Fibroblast of the aortic adventitia (primary cell): ENCODE measurements around the gene CNIH3. TPM values are rescaled to one million over a fixed set of nuclear protein-coding genes. Genes with fewer than 3 reads are reported as not detected.

ENCODE experiments used
- DNase-seq: peaks from one replicate; pipeline ENCODE4 v3.0.0-alpha.2; 2010; ENCODE audit warnings: low read depth
- H3K4me3 ChIP-seq: 2 replicates; pipeline ENCODE4 v1.5.1; 2011; ENCODE audit warnings: low read depth, mild to moderate bottlenecking, control low read depth, low read length, moderate library complexity
- CTCF ChIP-seq: IDR thresholded peaks from 2 replicates; pipeline ENCODE4 v1.5.1; 2011; ENCODE audit warnings: mild to moderate bottlenecking, low read length, control low read depth, inconsistent platforms; ENCODE audit not compliant: insufficient read depth
- total RNA-seq: library from RNA; depleted of rRNA; stranded (reverse); fragments of >200 nt; gene quantifications from 2 replicates; pipeline ENCODE4 v1.2.3, GENCODE V29; 2012; ENCODE audit warnings: low replicate concordance

Gene CNIH3
- total RNA-seq, 1 donor, result 31.5 TPM

GRCh38 chr1:224736619-224737352 lies 120.7 kb downstream of the CNIH3 start:
- DNase-seq, result peak; percentile 85
- H3K4me3 ChIP-seq, result no peak overlapping the region
- no peak for TF ChIP-seq CTCF

GRCh38 chr1:224737353-224737727 lies 121.2 kb downstream of the CNIH3 start:
- no peak overlapping the region for H3K4me3 ChIP-seq
- no peak for DNase-seq
- no peak for TF ChIP-seq CTCF

GRCh38 chr1:224739303-224739996 lies 123.3 kb downstream of the CNIH3 start:
- H3K4me3 ChIP-seq, result no peak overlapping the region
- TF ChIP-seq CTCF, result no peak
- no peak for DNase-seq

GRCh38 chr1:224739997-224740684 lies 124.0 kb downstream of the CNIH3 start:
- no peak for DNase-seq
- H3K4me3 ChIP-seq, result no peak overlapping the region
- no peak for TF ChIP-seq CTCF

- no peak overlapping the region for H3K4me3 ChIP-seq
- DNase-seq, result no peak
- no peak for TF ChIP-seq CTCF
Measured at GRCh38 chr1:224740685-224741052, 124.6 kb downstream of the CNIH3 start.

- TF ChIP-seq CTCF, result no peak
- DNase-seq, result no peak
- H3K4me3 ChIP-seq, result no peak overlapping the region
Measured at GRCh38 chr1:224742349-224742748, 126.2 kb downstream of the CNIH3 start.
